ENCODE results near the gene PPP6R3.

DNA sequence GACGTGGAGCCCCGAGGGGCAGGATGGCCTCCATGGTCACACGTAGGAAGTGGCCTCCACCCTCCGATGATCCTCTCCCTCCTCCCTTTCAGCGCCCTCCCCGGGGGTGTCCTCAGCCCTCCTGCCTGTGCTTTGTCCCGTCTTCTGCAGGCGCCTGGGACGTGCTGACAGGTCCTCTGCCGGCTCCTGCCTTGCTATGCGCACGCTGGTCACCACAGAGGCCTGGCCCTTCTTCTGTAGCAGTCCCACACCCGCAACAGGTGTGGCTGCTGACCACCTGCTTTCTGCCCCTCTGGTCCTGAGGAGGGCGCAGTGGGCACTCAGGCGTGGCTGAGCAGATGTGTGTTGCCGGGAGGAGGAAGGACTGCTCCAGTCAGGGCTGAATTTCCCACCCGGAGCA, 27.7 kb upstream of the PPP6R3 start:
- TF ChIP-seq, protein P1, sequence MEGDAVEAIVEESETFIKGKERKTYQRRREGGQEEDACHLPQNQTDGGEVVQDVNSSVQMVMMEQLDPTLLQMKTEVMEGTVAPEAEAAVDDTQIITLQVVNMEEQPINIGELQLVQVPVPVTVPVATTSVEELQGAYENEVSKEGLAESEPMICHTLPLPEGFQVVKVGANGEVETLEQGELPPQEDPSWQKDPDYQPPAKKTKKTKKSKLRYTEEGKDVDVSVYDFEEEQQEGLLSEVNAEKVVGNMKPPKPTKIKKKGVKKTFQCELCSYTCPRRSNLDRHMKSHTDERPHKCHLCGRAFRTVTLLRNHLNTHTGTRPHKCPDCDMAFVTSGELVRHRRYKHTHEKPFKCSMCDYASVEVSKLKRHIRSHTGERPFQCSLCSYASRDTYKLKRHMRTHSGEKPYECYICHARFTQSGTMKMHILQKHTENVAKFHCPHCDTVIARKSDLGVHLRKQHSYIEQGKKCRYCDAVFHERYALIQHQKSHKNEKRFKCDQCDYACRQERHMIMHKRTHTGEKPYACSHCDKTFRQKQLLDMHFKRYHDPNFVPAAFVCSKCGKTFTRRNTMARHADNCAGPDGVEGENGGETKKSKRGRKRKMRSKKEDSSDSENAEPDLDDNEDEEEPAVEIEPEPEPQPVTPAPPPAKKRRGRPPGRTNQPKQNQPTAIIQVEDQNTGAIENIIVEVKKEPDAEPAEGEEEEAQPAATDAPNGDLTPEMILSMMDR (optimal IDR thresholded peaks at IDR 0.05 in 1 of 3, IDR thresholded peaks at IDR 0.05 in 1 of 3, conservative IDR thresholded peaks at IDR 0.05 in 1 of 3; ENCODE audit: extremely low read depth in 1 of 3, insufficient read depth in 2 of 3, low read length in 3 of 3): no peak
- TF ChIP-seq EZH2 (IDR thresholded peaks at IDR 0.05; ENCODE audit: low read length): no peak
